CD4-positive, alpha-beta T cell treated with Interleukin-12 subunit alpha and Interleukin-12 subunit beta, for 1 hour (primary cell): ENCODE results near the gene TMEM87B.
"Not testable (repeated sequence)": the region's sequence is repeated elsewhere in the genome, so short reads cannot be mapped to it uniquely, and the experiment has no call there.

ENCODE experiments used
- DNase-seq: peaks from one replicate; pipeline ENCODE4 v3.0.0-alpha.2; 2020

The TMEM87B gene

DNA sequence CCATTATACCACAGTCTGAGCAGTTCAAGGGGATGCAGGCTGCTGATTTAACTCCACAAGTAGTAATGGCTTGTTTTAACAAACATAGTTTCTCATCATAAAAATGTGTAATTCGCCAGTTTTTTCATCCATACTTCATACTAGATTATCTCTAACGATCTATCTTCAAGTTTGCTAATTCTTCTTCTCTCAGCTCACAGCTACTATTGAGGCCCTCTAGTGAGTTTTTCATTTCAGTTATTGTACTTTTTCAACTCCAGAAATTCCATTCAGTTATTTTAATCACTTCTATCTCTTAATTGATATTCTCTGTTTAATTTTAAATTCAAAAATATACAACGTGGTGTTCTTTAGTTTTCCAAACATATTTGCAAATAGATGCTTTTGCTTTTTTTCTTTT is 20.1 kb upstream of the TMEM87B start:
- DNase-seq = no peak

GRCh38 chr2:112035786-112036185 is 19.3 kb upstream of the TMEM87B start:
- DNase-seq = no peak

GRCh38 chr2:112039556-112039955 is 15.5 kb upstream of the TMEM87B start:
- not testable (repeated sequence) for DNase-seq

DNA sequence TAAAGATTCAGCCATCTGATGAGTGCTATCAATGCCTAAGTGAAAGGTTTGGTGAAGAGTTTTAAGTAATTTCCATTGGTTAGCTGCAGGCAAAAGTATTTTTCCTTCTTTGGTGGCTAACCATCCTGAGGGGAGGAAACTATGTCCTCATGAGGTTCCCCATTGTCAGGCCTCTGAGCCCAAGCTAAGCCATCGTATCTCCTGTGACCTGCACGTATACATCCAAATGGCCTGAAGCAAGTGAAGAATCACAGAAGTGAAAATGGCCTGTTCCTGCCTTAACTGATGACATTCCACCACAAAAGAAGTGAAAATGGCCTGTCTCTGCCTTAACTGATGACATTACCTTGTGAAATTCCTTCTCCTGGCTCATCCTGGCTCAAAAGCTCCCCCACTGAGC is 15.0 kb upstream of the TMEM87B start:
- not testable (repeated sequence) for DNase-seq

- not testable (repeated sequence) for DNase-seq
Observed at GRCh38 chr2:112041460-112041859, 13.6 kb upstream of the TMEM87B start.

DNA sequence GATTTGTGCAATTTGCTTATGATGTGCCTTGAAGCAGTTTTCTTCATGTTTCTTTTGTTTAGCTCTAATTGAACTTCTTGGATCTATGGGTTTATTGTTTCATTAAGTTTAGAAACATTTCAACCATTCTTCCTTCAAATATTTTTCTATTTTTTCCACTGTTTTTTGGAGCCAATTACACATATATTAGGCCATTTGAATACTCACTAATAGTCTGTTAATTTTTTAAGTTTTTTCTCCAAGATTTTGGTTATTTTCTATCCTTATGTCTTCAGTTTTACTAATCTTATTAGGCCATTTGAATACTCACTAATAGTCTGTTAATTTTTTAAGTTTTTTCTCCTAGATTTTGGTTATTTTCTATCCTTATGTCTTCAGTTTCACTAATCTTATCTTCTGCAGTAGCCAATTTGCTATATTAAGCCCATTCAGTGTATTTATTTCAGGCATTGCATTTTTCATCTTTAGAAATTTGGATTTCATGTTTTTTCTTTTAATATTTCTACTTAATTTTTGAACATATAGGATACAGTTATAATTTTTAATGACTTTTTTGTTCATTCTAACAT is 9.5 kb upstream of the TMEM87B start:
- DNase-seq = no peak

DNA sequence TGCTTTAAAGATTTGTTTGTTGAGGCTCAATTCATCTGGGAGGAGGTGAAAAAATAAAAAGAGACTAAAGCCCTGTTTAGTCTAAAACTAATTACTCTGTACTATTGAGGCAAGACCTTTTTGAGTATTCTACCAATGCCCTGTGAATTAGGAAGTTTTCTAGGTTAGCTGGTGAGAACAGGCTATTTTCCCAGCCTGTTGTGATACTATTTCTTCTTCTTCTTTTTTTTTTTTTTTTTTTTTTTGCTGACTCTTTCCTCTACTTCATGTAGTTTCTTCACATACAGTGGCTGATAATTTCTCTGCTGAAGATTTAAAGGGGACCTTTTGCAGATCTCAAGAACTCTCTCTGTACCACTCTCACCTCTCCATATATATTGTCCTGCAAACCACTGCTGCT is 8.8 kb upstream of the TMEM87B start:
- DNase-seq = no peak

DNA sequence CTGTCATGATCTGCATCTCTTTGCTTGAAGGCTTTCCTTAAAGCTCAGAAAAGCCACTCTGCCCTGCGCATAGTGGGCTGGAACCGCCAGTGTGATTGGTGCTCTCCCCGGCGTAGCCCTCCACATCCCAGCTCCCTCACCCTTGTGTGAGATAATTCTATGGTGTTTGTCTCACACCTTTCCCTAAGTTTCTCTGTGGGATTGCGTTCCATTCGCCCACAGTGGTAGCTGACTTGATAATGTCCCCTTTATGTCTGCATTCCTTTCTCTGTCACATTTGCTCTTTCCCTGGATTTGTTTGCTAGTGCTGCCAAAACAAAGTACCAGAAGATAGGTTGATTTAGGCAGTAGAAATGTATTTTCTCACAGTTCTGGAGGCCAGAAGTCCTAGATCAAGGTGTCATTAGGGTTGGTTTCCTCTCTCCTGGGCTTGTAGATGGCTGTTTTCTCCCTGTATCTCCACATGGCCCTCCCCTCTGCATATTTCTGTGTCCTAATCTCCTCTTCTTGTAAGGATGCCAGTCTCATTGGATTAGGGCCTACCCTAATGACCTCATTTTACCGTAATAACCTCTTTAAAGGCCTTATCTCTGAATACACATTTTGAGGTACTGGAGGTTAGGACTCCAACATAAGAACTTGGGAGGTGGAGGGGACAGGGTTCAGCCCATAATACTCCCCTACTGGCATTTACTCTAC is 7.4 kb upstream of the TMEM87B start:
- DNase-seq = no peak

GRCh38 chr2:112048236-112048592 is 6.9 kb upstream of the TMEM87B start:
- no peak for DNase-seq

DNA sequence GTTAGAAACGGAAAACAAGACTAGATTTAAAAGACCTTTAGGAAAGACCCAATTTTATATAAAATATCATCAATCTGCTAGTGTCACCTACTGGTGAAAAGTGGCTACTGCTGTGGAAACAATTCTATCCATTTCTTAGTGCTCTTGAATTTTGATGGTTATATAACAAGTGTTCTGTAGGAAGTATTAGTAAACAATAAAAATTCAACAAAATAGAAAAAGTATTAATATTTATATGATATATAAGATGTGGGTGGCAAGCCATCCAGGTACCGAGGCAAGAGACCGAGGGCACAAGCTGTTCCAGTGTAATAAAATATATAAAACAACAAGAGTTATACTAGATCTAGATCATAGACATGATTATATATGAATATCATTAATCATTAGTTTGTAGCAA is 6.2 kb upstream of the TMEM87B start:
- peak; percentile 70 for DNase-seq

- DNase-seq = no peak
Observed at GRCh38 chr2:112050316-112050715, 4.8 kb upstream of the TMEM87B start.

DNA sequence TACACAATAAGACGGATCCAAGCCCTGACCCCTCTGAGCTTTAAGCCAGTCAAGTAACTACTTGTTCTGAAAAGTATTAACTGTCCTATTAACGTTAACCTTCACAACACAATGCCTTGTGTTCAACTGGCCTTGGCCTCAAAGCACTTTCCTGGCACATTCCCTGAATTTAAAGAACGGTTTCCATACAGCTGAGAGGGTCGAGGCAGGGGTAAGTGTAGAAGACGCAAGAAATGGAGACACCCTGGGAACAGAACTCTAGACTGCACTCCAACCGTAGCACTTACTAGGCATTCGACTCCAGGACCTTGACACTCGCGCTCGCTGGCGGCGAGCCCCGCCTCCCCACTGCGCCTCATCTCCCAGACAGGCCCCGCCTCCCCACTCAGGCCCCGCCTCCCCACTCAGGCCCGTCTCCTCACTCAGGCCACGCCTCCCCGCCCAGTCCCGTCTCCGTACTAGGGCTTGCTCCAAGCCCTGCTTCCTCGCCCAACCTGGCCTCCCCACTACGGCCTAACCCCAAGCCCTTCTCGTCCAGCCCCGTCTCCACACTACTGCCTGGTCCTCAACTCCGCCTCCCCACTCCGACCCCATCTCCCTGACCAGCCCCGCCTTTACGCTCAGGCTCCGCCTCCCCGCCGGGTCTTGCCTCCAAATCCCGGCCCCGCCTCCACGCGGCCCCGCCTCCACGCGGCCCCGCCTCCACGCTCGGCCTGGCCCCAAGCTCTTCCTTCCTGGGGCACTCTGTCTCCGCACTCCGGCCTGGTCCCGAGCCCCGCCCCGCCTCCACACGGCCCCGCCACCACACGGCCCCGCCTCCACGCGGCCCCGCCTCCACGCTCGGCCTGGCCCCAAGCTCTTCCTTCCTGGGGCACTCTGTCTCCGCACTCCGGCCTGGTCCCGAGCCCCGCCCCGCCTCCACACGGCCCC is 887 bp upstream of the TMEM87B start:
- DNase-seq = peak; percentile 97

- peak; percentile 17 for DNase-seq
Observed at GRCh38 chr2:112055730-112056625, 909 bp downstream of the TMEM87B start.

DNA sequence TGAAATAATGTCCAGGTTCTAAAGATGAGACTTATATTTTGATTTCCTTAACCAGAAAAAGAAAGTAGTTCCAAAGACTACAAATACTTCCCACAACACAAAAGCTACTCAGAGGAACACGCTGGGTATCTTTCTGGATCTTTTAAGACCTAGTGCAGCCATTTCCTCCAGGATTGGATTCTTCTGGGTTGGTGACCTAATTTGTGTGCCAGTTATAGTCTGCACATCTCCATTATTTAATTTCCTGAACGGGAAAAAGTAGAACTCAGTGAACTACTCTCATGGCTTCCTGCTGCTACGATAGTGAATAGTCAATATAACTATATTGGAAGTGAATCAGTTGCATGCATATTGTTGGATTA is 1.5 kb downstream of the TMEM87B start:
- no peak for DNase-seq

- no peak for DNase-seq
Observed at GRCh38 chr2:112059671-112060070, 4.6 kb downstream of the TMEM87B start.

- DNase-seq = no peak
Observed at GRCh38 chr2:112061299-112061698, 6.2 kb downstream of the TMEM87B start.

DNA sequence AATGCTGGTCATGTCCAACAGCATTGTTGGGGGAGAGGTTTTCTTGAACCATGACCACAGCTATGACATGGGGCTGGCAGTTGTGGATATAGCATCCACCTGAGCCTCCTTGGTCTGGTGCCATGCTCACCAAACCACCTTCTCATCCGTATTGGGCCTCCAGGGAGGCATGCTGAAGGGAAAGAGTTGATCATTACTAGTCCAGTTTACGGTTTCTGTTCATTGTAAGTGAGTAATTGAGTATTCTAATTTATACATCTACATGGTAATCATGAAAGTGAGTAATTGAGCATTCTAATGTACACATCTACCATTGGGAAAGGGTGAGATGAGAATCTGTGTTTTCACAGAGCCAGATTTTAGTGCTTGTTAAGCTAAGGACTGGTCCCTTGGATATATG is 6.8 kb downstream of the TMEM87B start:
- no peak for DNase-seq

- no peak for DNase-seq
Observed at GRCh38 chr2:112062894-112063293, 7.8 kb downstream of the TMEM87B start.

GRCh38 chr2:112065486-112065885 is 10.4 kb downstream of the TMEM87B start:
- no peak for DNase-seq

- DNase-seq = no peak
Observed at GRCh38 chr2:112065966-112066365, 10.9 kb downstream of the TMEM87B start.

- DNase-seq = not testable (repeated sequence)
Observed at GRCh38 chr2:112069794-112070193, 14.7 kb downstream of the TMEM87B start.

GRCh38 chr2:112073875-112074274 is 18.8 kb downstream of the TMEM87B start:
- no peak for DNase-seq

DNA sequence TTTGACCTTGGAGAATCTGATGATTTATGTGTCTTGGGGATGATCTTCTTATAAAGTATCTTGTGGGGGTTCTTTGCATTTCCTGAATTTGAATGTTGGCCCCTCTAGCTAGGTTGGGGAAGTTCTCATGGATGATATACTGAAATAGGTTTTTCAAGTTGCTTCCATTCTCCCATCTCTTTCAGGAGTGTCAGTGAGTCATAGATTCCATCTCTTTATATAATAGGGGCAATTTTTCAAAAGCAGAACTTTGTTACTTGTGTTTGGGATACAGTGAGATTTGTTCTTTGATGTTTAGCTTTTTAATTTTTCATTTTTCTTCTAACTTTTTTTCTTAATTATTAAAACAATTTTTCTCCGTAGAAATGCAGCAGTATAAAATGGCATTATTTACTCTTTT is 19.4 kb downstream of the TMEM87B start:
- DNase-seq = no peak
